Measurements from ENCODE around the gene LRRC36.

DNA sequence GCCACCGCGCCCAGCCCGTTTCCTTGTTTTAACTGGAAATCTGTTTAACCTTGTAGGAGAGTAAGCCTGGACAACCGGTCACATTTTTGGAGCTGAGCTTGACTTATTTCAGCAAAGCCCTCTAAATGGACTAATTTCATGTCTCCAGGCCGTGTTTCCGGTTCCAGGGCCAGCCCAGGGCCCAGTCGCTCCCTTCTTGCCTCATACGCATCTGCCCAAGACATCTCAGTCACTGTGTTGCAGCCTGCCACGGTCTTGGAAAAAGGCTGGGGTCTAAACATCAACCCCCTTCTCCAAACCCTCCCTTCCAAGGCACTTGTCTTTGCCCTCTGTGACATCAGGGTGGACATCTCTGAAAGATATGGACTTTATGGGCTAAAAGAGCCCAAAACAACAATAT, 28.3 kb upstream of the LRRC36 start:
- TF ChIP-seq, protein P1, sequence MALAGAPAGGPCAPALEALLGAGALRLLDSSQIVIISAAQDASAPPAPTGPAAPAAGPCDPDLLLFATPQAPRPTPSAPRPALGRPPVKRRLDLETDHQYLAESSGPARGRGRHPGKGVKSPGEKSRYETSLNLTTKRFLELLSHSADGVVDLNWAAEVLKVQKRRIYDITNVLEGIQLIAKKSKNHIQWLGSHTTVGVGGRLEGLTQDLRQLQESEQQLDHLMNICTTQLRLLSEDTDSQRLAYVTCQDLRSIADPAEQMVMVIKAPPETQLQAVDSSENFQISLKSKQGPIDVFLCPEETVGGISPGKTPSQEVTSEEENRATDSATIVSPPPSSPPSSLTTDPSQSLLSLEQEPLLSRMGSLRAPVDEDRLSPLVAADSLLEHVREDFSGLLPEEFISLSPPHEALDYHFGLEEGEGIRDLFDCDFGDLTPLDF (CRISPR knock-in tag; IDR thresholded peaks at IDR 0.05): no peak
- TF ChIP-seq, protein P2, sequence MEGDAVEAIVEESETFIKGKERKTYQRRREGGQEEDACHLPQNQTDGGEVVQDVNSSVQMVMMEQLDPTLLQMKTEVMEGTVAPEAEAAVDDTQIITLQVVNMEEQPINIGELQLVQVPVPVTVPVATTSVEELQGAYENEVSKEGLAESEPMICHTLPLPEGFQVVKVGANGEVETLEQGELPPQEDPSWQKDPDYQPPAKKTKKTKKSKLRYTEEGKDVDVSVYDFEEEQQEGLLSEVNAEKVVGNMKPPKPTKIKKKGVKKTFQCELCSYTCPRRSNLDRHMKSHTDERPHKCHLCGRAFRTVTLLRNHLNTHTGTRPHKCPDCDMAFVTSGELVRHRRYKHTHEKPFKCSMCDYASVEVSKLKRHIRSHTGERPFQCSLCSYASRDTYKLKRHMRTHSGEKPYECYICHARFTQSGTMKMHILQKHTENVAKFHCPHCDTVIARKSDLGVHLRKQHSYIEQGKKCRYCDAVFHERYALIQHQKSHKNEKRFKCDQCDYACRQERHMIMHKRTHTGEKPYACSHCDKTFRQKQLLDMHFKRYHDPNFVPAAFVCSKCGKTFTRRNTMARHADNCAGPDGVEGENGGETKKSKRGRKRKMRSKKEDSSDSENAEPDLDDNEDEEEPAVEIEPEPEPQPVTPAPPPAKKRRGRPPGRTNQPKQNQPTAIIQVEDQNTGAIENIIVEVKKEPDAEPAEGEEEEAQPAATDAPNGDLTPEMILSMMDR (IDR thresholded peaks at IDR 0.05): no peak
- TF ChIP-seq, protein P3, sequence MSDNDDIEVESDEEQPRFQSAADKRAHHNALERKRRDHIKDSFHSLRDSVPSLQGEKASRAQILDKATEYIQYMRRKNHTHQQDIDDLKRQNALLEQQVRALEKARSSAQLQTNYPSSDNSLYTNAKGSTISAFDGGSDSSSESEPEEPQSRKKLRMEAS (CRISPR knock-in tag; IDR thresholded peaks at IDR 0.05): no peak
- TF ChIP-seq NFATC4 (CRISPR knock-in tag; IDR thresholded peaks at IDR 0.05) (no peak), ZBTB21 (CRISPR knock-in tag; IDR thresholded peaks at IDR 0.05; ENCODE audit: borderline replicate concordance) (no peak)
- TF ChIP-seq, protein P4, sequence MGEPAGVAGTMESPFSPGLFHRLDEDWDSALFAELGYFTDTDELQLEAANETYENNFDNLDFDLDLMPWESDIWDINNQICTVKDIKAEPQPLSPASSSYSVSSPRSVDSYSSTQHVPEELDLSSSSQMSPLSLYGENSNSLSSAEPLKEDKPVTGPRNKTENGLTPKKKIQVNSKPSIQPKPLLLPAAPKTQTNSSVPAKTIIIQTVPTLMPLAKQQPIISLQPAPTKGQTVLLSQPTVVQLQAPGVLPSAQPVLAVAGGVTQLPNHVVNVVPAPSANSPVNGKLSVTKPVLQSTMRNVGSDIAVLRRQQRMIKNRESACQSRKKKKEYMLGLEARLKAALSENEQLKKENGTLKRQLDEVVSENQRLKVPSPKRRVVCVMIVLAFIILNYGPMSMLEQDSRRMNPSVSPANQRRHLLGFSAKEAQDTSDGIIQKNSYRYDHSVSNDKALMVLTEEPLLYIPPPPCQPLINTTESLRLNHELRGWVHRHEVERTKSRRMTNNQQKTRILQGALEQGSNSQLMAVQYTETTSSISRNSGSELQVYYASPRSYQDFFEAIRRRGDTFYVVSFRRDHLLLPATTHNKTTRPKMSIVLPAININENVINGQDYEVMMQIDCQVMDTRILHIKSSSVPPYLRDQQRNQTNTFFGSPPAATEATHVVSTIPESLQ (CRISPR knock-in tag; IDR thresholded peaks at IDR 0.05): no peak

Measured in WTC11 (cell line).